B cell (primary cell): Measurements from ENCODE around the gene AHDC1. TPM values are rescaled to one million over a fixed set of nuclear protein-coding genes. Genes with fewer than 3 reads are reported as not detected.

ENCODE experiments used
- ATAC-seq: fragments of 200-7000 bp; cut with Tn5 transposase; one replicate; pipeline ENCODE4 v1.10.0; 2021; ENCODE audit warnings: low read depth, mild to moderate bottlenecking, moderate number of reproducible peaks, moderate library complexity
- CTCF ChIA-PET: fragments of 350-600 bp; sonication (Branson Sonifier 250); formaldehyde crosslinking; loops from one replicate; lab custom pipeline; 2021; ENCODE audit warnings: antibody characterized with exemption, inconsistent platforms; lab: Charles Lee
- POLR2A ChIA-PET: fragments of 350-600 bp; sonication (Branson Sonifier 250); formaldehyde crosslinking; loops from one replicate; lab custom pipeline; 2021; ENCODE audit warnings: antibody characterized with exemption; lab: Charles Lee
- DNase-seq: peaks from one replicate; pipeline ENCODE4 v3.0.0; 2013
- H2AFZ ChIP-seq: 2 replicates; pipeline ENCODE4 v1.6.1; 2012; ENCODE audit warnings: mild to moderate bottlenecking, low read depth, low read length; ENCODE audit not compliant: insufficient read depth, poor library complexity, severe bottlenecking
- H3K27ac ChIP-seq, 2 donors: 1 replicate in 1 of 2; 2 replicates in 1 of 2; pipeline ENCODE4 v1.5.1; 2012 to 2013; ENCODE audit warnings: low read length in 2 of 2, mild to moderate bottlenecking in 2 of 2, moderate library complexity in 1 of 2
- H3K27me3 ChIP-seq, 4 experiments: fragments of 200-600 bp in 1 of 4; sonication (generic) in 1 of 4; replicated peaks in 1 of 4; 1 replicate in 2 of 4; 2 replicates in 2 of 4; pipeline versions ENCODE4 v1.6.1 to v1.7.0; 2013 to 2016; ENCODE audit warnings: low read length in 3 of 4, mild to moderate bottlenecking in 2 of 4, mixed read lengths in 1 of 4, moderate library complexity in 1 of 4; ENCODE audit not compliant: insufficient read depth in 4 of 4, control insufficient read depth in 3 of 4; ENCODE audit errors: control extremely low read depth in 1 of 4
- H3K36me3 ChIP-seq, 2 experiments: replicated peaks in 1 of 2; 1 replicate in 1 of 2; 2 replicates in 1 of 2; pipeline versions ENCODE4 v1.6.1 to v1.7.1; 2013; ENCODE audit warnings: low read length in 1 of 2; ENCODE audit not compliant: insufficient read depth in 2 of 2, control insufficient read depth in 1 of 2; ENCODE audit errors: control extremely low read depth in 1 of 2, extremely low read depth in 1 of 2
- H3K4me1 ChIP-seq, 2 donors: fragments of 200-600 bp in 1 of 2; sonication (generic) in 1 of 2; 1 replicate in 1 of 2; 2 replicates in 1 of 2; pipeline versions ENCODE4 v1.5.1 to v1.6.1; 2013 to 2017; ENCODE audit warnings: low read length in 2 of 2; ENCODE audit not compliant: control insufficient read depth in 2 of 2, insufficient read depth in 2 of 2
- H3K4me2 ChIP-seq: replicated peaks from 2 replicates; pipeline ENCODE3; 2012; ENCODE audit warnings: mild to moderate bottlenecking, low read depth, low read length; ENCODE audit not compliant: poor library complexity, severe bottlenecking
- H3K4me3 ChIP-seq, 5 experiments: fragments of 200-600 bp in 1 of 5; sonication (generic) in 1 of 5; 1 replicate in 3 of 5; 2 replicates in 2 of 5; pipeline versions ENCODE4 v1.5.1 to v1.7.0; 2011 to 2016; ENCODE audit warnings: low read length in 4 of 5, mild to moderate bottlenecking in 4 of 5, low read depth in 2 of 5, control low read depth in 1 of 5, moderate library complexity in 1 of 5; ENCODE audit not compliant: insufficient read depth in 1 of 5; ENCODE audit errors: control extremely low read depth in 1 of 5, extremely low read depth in 1 of 5
- H3K79me2 ChIP-seq: fragments of 200-600 bp; sonication (generic); one replicate; pipeline ENCODE4 v1.6.0; 2016; ENCODE audit warnings: low read length; ENCODE audit not compliant: control insufficient read depth, insufficient read depth
- H3K9ac ChIP-seq: fragments of 200-600 bp; sonication (generic); 2 replicates; pipeline ENCODE4 v1.6.1; 2017; ENCODE audit warnings: mild to moderate bottlenecking, low read length, moderate library complexity
- H3K9me3 ChIP-seq, 3 donors: one replicate each; pipeline versions ENCODE4 v1.6.1 to v1.7.1; 2013; ENCODE audit warnings: low read length in 2 of 3; ENCODE audit not compliant: control insufficient read depth in 2 of 3, insufficient read depth in 1 of 3; ENCODE audit errors: control extremely low read depth in 1 of 3
- H4K20me1 ChIP-seq: 2 replicates; pipeline ENCODE4 v1.6.0; 2012; ENCODE audit warnings: mild to moderate bottlenecking, low read length; ENCODE audit not compliant: insufficient read depth, control insufficient read depth, poor library complexity, severe bottlenecking
- H3K27ac Mint-ChIP-seq: one replicate; pipeline ENCODE4 v1.8.0; 2021; ENCODE audit warnings: mixed read lengths
- H3K27me3 Mint-ChIP-seq: one replicate; pipeline ENCODE4 v1.8.0; 2021; ENCODE audit warnings: mixed read lengths
- H3K4me1 Mint-ChIP-seq: one replicate; pipeline ENCODE4 v1.8.0; 2021; ENCODE audit warnings: mixed read lengths
- H3K4me3 Mint-ChIP-seq: one replicate; pipeline ENCODE4 v1.8.0; 2021; ENCODE audit warnings: mixed read lengths
- H3K9me3 Mint-ChIP-seq: one replicate; pipeline ENCODE4 v1.8.0; 2022; ENCODE audit warnings: mixed read lengths; ENCODE audit not compliant: insufficient read depth
- EZH2 ChIP-seq: IDR thresholded peaks from 2 replicates; pipeline ENCODE4 v1.6.1; 2012; ENCODE audit warnings: borderline replicate concordance, low read depth, mild to moderate bottlenecking, moderate library complexity, low read length; ENCODE audit not compliant: insufficient read depth, poor library complexity, severe bottlenecking
- WGBS: methylation state at CpG from one replicate; pipeline ENCODE4 v1.1.5; 2013; ENCODE audit warnings: missing lambda C conversion rate; ENCODE audit not compliant: insufficient coverage; 5-methylcytosine and 5-hydroxymethylcytosine counted together
- intact Hi-C: fragments of 100-400 bp; cut with micrococcal nuclease; formaldehyde crosslinking; loops from one replicate; pipeline ENCODE4 v1.10.0; 2022
- polyA plus RNA-seq: library from polyadenylated mRNA; depleted of rRNA; stranded (reverse); fragments of >200 nt; gene quantifications from 2 replicates; pipeline ENCODE4 v1.2.3, GENCODE V29; 2012
- total RNA-seq, 2 donors: library from RNA; stranded (reverse); fragments of 120-200 nt in 1 of 2; gene quantifications; 1 replicate in 1 of 2; 2 replicates in 1 of 2; pipeline versions ENCODE4 v1.2.3 to v1.2.4, GENCODE V29; 2013 to 2022
- TF ChIP-seq, protein P1 (sequence below): fragments of 200-600 bp; IDR thresholded peaks from one replicate; pipeline ENCODE4 v1.8.0; 2022; ENCODE audit warnings: antibody characterized with exemption, mild to moderate bottlenecking

AHDC1 gene
- total and polyA plus RNA-seq, 2 donors (not counting 1 experiment from before 2014, with no cell fraction given): 6.2 to 32.0 TPM

- Mint-ChIP-seq H3K27ac (peak overlapping the region; percentile 94), H3K4me1 (peaks cover 53% of the 10 kb centered on the region), H3K9me3 (no peaks in the 10 kb centered on the region), H3K27me3 (no peaks in the 10 kb centered on the region), H3K4me3 (peak overlapping the region; percentile 90)
- WGBS: 5% methylated on average over 70 of the region's 71 CpGs
- peak overlapping the region; percentile 63 for H3K9ac ChIP-seq
- peak; percentile 46 for ATAC-seq
- H3K27me3 ChIP-seq: no peaks in the 10 kb centered on the region
- DNase-seq: peak; percentile 90
- H2AFZ ChIP-seq: peak overlapping the region; percentile 68
- H3K79me2 ChIP-seq: no peaks in the 10 kb centered on the region
- peaks cover 43 to 45% of the 10 kb centered on the region in 2 donors for H3K4me1 ChIP-seq
- H3K4me3 ChIP-seq: peak overlapping the region in 4 of 5 experiments; percentile 28 to 52 (median 45)
- no peaks in the 10 kb centered on the region for H3K36me3 ChIP-seq
- H3K9me3 ChIP-seq: no peaks in the 10 kb centered on the region
- peak overlapping the region; percentile 58 to 88 for H3K27ac ChIP-seq
- POLR2A ChIA-PET: interaction anchor here (3.6 kb wide), 1 partner anchor 38 kb away, joined by 38 read pairs; the partner anchor contains the start of gene WASF2
- CTCF ChIA-PET: interaction anchor here (0.6 to 1.9 kb wide), 4 partner anchors 40 to 135 kb away, joined by 4 to 8 read pairs (median 4); no protein-coding TSS in a partner anchor
- intact Hi-C loops: loop anchor here (1.0 to 10.0 kb wide), 6 partner anchors 28 to 199 kb away; partner anchors contain the start of gene FAM76A
- TF ChIP-seq, protein P1, sequence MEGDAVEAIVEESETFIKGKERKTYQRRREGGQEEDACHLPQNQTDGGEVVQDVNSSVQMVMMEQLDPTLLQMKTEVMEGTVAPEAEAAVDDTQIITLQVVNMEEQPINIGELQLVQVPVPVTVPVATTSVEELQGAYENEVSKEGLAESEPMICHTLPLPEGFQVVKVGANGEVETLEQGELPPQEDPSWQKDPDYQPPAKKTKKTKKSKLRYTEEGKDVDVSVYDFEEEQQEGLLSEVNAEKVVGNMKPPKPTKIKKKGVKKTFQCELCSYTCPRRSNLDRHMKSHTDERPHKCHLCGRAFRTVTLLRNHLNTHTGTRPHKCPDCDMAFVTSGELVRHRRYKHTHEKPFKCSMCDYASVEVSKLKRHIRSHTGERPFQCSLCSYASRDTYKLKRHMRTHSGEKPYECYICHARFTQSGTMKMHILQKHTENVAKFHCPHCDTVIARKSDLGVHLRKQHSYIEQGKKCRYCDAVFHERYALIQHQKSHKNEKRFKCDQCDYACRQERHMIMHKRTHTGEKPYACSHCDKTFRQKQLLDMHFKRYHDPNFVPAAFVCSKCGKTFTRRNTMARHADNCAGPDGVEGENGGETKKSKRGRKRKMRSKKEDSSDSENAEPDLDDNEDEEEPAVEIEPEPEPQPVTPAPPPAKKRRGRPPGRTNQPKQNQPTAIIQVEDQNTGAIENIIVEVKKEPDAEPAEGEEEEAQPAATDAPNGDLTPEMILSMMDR: no peak
- TF ChIP-seq EZH2: no peak
- no peaks in the 10 kb centered on the region for H4K20me1 ChIP-seq
- H3K4me2 ChIP-seq: peak overlapping the region; percentile 87
Measured at GRCh38 chr1:27527890-27528817, 75.8 kb downstream of the AHDC1 start.
